SHP77 (cell line): ENCODE results near the gene DGKQ.

Experiments
- DNase-seq, 2 experiments: peaks; one replicate each; lab custom pipeline; 2025; lab: John Stamatoyannopoulos, UW

DGKQ gene

DNA sequence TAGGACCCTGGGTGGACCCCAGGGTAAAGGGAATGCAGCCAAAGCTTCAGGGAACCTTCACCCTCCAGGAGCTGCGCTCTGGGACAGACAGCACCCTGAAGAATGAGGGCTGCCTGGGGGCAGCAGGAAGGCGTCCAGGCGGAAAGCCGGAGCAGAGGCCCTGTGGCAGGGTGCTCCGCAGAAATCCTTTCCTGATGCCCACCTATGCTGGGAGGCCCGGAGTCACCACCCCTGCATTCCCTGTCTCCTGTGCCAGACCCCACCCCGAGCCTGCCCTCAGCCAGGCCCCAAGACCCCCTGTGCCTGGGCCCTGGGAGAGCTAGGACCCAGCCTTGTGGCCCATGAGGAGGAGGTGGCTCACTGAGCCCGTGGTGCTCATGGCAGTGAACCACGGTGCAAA lies 1.3 kb upstream of the DGKQ start:
- no peak for DNase-seq

DNA sequence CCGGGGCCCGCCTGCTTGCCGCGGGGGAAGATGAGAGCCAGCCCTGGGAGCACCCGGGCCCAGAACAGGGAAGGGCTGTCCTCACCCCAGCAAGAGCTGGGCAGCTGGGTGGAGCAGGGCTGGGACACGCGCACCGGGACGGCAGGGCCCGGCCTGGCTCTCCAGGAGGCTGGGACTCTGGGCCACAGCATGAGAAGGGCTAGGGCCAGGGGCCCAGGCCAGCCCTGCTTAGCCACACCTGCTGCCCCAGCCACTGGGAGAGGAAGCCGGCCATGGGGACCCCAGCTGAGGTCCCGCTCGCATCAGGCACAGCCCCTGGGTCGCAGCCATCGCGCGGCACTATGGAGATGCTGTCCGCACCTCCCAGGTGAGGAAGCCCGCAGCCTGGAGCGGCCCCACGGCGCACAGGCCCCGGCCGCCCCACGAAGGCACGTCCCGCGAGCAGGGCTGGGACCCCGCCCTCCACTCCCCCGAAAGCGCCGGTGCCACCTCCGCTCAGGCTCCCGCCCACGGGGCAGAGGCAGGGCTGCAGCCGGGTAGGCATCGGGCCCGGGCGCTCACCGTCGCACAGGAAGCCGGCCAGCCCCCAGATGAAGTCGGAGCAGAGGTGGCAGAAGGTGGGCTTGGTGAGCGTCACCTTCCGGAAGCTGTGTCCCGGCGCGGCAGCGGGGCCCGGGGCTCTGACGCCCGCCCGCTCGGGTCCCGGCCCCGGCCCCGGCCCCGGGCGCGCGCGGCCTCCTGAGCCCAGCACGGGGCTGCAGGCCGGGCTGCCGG lies 531 bp downstream of the DGKQ start:
- DNase-seq, result no peak

DNA sequence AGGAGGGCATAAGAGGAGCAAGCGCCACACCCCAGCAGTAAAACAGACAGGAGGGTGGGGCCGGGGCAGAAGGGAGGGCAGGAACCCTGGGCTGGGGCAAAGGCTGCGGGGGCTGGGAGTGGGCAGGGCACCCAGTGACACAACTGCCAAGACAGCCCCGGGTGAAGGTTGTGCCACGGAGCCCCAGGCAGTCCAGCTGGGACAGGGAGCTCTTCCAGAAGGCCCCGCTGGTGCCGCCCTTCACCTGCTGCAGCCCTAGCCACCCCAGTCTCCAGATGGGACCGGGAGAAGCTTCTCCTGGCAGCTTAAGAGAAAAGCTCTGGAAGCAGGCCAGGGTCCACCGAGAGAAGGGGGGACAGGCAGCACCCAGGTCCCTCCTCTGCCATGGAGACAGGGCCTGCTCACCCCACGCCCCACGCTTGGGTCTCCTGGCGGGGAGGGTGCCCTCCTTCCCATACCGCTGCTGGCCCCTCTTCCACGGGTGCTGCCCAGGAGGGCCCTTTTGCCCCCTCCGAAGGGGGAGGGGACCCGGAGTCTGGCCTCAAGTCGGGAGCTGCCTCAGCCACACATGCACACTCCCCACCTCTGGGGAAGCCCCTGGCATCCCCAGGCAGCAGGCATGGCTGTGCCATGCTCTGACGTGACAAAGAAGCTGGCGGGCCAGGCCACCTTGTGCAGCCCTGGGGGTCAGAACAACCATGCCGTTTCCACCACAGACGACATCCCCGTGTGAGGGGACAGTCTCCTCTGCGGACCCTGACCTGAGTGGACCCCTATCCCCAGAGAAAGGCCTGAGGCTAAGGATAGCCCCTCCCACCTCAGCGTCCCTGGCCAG lies 1.5 kb downstream of the DGKQ start:
- DNase-seq, result no peak

DNA sequence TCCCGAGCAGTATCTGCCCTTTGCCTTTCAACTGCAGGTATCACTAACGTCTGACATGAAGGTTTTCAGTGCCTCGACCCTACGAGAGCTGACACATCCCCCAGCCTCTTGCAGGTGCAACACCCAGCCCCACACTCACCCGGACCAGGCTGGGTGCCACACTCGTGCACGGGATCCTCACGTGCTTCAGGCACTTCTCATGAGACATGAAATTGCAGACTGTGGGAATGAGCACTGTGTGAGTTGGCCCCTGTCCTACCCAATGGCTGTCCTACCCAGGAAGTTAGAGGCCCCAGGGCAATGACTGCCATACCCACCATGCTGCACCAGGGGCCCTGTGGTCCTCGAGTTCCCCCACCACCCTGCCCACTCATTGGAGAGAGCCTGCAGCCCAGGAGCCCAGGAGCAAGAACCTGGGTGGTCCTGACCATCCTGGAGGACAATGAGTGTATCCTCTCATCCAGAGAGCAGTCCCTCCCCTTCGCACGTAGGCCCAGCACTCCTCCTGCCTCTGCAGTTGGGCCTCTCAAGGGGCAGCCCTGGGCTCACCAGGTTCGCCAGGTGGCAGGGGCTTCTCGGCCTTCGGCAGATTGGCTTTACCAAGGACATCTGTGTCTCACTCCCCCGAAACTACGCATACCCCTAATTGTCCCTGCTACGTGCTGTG lies 2.4 kb downstream of the DGKQ start:
- DNase-seq, result no peak

DNA sequence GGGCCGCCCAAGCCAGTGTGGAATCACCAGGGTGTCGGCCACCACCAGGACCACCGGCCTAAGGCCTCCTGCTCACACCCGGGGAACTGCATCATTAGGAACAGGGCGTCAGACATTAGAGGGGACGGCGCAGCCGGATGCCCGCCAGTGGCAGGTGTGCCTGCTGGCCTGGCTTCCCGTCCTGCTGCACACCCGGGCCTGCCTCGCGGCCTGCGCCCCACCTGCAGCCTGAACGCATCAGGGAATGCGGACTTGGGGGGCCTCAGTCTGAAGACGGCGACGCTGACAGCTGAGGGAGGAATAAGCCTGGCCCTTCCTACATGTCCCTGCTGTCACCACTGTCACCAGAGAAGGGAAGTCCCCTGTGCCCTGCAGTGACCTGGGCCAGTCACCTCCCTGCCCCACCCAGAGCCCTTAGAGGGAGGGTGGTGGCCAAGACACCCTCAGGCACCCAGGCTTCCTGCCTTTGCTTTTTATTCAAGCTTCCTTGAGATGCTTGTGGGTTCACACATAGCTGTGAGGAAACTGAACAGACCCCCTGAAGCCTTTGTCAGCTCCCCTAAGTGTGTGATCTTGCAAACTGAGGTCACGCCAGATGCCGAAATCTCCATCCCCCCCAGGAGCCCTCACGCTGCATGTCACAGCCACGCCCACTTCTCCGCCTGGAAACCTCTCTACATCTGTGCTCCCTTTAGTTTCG lies 3.2 kb downstream of the DGKQ start:
- no peak for DNase-seq

DNA sequence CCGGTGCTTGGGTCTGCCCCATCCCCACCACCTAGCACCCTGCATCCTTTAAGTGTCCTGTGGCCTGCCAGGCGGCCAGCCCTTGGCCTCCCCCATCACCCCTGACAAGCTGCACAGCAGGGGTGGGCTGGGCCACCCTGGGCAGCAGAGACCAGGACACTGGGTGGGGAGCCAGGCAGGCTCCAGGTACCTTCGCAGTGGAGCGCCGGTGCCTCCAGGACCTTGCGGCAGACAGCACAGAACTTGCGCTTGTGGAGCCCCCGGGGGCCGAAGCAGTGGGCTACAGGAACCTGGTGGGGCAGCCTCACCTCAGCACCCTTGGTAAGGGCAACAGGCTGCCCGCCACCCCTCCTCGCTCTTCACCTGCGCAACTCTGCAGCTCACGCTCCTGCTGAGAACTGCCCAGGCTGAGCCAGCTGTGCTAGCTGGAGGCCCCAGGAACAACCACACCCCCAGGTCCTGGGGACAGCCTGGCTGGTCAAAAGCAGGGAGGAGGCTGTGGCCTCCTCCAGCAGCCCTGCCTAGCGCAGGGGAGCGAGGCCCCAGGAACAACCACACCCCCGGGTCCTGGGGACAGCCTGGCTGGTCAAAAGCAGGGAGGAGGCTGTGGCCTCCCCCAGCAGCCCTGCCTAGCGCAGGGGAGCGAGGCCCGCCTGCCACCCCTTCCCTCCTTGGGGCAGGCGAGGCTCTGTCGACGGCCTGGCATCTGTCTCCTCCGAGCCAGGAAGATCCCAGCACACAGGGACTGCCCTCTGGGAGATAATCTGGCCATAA lies 4.6 kb downstream of the DGKQ start:
- DNase-seq, result no peak

DNA sequence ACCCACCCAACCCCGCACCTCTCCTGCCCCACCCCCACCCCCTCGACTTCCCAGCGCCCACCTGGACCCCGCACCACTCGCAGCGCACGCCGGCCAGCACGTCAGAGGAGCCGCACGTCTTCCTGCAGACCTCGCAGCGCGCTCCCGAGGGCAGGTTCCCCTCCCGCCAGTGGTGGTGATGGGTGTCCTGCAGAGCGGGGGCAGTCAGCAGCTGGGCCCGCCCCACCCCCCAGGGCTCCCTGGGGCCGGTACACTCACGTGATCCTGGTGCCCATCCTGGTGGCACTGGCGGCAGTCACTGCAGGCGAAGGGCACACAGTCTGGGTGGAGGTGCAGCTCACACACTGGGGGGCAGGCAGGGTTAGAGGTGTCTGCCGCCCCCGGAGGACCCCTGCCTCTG lies 5.1 kb downstream of the DGKQ start:
- DNase-seq, result no peak

DNA sequence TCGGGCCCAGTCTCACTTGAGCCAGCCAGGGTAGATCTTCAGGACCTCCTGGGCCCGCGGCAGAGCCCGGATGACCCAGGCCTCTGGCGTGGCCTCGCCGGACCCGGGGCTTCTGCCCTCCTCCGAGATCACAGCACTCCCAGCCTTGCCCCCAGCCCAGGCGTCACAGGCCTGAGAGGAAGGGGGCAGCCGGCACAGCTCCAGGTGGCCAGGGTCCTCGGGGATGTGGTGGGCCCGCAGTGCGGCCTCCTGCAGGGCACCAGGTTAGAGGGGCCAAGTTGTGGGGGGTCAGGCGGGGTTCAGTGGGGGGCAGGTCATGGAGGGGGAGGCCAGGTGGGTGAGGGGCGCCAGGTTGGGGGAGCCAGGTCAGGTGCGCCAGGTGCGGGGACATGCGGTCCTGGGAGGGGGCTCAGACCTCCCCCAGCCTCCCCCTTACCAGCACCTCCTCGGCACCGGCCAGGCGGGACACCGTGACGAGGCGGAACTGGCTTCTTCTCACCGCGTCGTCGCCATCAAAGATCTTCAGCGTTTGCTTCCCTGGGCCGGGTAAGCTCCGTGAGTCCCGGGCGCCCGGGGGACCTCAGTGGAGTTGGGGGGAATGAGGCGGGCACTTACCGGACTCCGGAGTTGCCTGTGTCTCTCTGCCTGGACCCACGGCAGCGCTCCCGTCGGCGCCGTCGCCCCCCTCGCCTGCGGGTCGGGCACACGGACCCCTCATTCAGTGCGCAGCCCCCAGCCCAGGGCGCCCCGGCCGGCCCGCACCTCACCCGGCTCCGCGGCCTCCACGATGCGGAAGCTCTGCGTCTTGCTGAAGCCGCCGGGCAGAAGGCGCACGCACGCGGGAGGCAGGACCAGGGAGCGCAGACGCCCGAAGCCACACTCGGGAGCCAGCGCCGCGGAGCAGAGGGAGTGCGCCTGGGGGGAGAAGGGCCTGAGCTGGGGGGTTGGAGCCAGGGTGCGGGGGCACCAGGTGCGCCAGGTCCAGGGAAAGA lies 6.0 kb downstream of the DGKQ start:
- no peak for DNase-seq

DNA sequence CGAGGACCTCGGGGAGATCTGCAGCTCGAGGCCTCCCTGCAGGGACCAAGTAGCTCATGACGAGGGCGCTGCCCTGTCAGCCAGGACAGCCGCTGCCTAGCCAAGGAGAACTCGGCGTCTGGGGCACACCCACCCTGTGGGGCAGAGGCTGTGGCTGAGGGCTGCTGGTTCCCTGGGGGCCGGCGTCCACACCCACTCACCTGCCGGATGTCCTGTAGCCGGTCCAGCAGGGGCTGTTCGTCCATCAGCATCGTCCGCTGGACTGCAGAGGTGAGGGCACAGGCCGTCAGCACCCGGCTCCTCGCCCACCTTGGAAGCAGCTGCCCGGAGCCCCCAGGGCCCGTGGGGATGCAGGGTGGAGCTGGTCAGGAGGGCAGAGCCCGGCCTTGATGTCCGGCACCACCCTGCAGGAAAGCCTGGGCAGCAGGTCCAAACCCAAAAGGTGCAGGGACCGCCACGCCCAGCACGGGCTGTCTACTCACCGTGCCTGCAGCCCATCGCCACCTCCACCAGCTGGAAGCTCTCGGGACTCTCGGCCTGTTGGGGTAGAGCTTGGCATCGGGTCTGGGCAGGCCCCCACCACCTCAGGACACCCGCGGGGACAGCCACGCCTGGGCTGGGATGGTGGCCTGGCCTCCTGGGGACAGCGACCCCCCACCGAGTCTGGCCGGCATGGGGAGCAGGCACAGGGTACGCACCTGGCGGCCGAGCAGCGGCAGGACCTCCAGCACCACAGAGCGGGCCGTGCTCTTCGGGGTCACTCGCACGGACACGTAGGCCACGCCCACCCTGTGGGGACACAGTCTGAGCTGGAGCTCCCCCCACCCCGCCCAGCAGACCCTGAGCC lies 6.9 kb downstream of the DGKQ start:
- no peak for DNase-seq

DNA sequence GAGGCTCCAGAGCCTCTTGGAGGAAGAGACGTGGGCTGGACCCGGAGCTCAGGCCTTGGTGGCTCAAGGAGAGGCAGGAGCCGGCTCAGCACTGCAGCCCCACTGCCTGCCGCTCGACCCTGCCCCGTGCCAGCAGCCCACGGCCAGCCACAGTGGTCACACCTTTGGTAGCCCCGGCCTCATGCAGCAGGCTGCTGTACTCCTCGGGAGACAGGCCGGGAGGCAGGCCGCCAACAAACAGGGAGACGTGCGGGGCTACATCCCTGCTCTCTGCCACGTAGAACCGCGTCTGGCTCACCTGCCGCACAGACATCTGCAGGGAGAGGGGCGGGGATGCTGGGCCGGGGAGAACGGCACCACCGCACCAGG lies 7.6 kb downstream of the DGKQ start:
- DNase-seq, result no peak

DNA sequence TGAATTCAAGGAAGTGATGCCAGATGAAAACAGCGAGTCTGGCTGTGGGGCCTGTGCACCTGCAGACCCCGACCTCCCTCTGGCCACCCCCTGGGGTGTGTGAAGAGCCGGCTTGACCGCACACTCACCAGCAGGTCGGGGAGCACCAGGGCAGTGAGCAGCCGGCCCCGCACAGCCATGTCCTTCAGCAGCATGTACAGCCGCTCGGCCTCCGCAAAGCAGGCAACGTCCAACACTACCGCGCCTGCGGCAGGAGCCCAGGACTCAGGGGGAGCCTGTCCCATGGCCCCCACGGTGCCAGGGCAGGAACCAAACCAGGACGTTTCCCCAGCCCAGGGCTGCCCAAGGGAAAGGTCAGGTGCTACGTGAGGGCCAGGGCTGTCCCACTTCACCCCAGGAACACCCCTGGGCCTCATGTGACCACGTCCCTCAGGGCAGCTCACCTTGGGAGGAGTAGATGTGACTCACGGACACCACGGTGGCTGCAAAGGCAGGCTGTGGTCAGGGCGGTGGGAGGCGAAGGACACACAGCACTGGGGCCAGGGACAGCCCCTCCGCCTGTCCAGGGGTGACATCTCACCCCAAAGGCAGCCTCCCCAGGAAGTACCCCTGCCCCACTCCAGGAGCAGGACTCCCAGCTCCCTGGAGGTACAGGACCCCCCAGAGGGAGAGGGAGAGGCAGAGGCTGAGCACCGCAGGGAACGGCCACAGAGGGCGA lies 8.2 kb downstream of the DGKQ start:
- DNase-seq, result no peak

DNA sequence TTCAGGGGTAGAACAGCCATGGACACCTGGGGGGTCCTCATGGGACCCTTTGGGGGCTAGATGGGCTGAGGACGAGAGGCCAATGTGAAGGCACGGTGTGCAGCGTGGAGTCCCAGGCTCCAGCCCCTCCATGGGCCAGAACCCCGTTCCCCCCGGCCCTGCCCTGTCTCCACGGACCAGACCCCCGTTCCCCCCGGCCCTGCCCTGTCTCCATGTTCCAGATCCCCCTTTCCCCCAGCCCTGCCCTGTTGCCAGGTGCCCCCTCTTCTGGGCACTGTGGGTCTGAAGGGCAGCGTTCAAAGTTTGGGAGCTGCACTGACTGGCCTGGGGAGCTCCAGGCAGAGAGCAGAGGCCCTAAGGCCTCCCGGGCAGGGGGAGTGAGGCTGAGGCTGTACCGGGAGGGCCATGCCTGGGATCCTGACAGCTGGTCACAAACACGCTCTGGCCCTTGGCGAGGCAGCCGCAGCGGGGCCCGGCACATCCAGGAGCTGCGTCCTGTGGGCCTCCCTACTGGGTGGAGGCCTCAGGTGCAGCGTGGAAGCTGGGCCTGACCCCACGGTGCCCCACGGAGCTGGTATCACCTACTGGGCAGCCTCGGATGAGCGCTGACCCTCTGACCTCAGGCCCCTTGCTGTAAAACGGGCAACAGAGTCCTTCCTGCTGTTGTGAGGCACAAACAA lies 8.9 kb downstream of the DGKQ start:
- DNase-seq, result no peak

DNA sequence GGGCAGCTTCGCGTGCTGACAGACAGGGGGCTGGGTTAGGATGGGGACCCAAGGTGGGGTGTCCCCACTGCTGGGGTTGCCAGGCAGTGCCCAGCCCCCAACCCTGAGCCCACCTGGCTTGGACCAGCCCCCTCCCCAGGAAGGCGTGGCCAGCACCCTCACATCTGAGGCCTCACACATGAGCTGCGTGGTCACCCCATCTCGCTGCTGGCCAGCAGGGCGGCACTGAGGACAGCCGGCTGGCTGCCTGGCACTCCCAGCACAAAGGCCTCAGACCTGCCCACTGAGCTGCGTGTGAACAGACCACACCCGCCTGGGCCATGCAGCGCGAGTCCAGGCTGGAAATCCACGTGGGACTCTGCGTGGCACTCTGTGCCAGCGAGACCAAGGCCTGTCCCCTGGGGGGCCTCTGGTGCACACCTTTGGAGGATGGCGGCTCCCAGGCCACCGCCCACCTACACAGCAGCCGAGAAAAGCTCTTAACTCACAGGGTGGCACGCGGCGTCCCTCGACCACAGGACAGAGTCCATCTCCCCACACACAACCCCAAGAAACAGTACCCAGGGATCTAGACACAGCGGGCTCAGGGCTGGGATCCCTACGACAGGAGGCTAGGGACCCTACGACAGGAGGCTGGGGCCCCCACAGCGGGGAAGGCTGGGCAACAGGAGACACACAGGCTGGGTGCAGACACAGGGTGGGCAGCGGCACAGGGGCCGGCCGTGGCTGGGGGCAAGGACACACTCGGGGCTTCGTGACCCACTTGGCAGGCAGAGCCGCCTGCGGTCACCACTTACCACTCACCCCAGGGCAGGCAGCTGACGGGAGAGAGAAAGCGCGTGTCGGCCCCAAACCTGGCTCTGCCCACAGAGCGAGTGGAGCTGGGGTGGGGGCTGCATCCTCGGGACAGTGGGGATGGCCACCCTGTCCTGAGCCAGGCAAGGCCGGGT lies 9.8 kb downstream of the DGKQ start:
- DNase-seq, result no peak

DNA sequence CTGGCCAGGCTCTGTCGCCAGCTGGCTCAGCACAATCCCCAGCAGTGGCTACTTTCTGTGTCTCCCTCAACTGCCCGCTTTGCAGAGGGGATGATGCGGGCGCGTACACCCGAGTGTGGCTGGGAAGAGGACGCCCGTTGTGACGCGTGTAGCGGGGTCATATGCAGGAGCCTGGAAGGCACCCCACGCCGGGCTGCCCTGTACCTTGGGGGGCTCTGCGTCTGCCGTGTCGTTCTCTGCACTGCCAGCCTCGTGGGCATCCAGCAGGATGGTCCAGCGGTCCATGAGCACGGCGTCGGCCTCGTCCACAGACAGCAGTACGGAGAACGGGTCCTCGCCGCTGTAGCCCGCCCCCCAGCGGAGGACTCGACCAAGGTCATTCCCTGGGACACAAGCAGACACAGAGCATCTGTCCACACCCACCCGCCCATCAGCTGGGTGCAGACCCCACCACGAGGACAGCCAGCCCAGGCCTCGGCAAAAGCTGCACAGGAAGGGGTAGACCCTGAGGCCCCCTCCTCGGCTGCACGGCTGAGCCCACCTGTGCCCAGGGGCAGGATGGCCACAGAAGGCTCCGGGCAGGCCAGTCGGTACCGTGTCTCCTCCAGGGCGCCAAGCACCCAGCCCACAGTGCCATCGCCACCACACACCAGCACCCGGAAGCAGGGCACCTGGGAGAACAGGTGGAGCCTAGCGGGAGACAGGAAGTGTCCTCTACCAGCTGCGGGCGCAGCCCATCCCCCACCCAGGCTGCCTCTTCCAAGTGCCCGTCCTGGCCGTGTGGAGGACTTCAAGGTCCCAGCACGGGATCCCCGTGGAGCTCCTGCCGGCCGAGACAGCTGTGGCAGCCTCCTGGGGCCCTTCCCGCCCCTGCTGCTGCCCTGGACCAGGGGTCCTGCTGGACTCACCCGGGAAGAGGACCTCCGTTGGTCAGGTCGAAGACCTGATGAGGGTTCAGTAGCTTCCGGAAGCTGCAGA lies 10.8 kb downstream of the DGKQ start:
- DNase-seq, result peak; percentile 36 to 42

DNA sequence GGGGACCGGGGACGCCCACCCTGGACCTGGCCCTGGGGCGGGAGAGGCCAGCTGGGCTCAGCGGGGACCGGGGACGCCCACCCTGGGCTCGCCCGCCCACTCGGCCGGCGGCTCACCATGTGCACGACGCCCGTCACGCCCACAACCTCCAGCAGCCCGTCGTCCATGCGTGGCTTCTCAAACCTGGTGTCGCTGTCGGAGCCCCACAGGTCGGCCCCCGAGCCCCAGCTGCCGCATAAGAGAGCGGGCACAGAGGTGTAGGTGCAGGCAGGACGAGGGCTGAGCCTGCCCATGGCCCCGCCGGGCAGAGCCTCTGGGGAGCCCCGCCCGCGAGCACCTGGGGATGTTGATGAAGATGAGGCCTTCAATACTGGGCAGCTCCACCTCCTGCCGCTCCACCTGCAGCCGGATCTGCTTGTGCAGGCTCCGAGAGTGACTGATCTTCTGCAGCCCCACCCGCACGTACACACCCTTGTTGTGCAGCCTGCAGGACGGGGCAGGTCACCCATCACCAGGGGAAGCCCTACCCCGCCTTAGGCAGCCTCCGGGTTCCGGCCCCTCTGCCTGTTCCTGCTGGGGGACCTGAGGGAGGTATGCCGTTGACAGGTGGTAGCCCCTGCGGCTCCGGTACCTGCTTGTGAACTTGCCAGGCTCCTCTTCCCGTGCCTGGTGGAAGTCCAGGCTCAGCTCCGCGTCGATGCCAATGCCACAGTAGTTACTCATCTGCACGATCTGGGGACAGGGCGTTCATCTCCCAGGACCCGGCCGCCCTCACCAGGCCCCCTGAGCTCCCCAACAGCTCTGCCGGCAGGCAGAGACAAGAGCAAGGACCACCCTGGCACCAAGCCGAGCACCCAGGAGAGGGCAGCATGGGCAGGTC lies 11.8 kb downstream of the DGKQ start:
- no peak for DNase-seq
